SK-N-SH (cell line): ENCODE results near the gene ZHX3. TPM values are rescaled to one million over a fixed set of nuclear protein-coding genes. Genes with fewer than 3 reads are reported as not detected.
"Not testable (repeated sequence)": the region's sequence is repeated elsewhere in the genome, so short reads cannot be mapped to it uniquely, and the experiment has no call there.

Source experiments
- CTCF ChIA-PET: fragments of 300-600, 350-600 bp; formaldehyde crosslinking; extraction: SDS; loops from one replicate; lab custom pipeline; 2021; lab: Yijun Ruan, JAX
- POLR2A ChIA-PET: fragments of 350-600 bp; sonication (Branson Sonifier 250); formaldehyde crosslinking; extraction: SDS; loops from one replicate; lab custom pipeline; 2020; ENCODE audit warnings: antibody characterized with exemption, inconsistent platforms; lab: Yijun Ruan, JAX
- DNase-seq: peaks from one replicate; pipeline ENCODE4 v3.0.0; 2012
- H2AFZ ChIP-seq: fragments of 200-600 bp; sonication (generic); 2 replicates; pipeline ENCODE4 v1.8.1; 2016; ENCODE audit warnings: antibody characterized with exemption, mild to moderate bottlenecking, low read depth
- H3F3A ChIP-seq: fragments of 200-600 bp; sonication (generic); replicated peaks from 2 replicates; pipeline ENCODE3; 2016; ENCODE audit warnings: antibody characterized with exemption, mild to moderate bottlenecking; ENCODE audit not compliant: insufficient read depth
- H3K27ac ChIP-seq, 2 experiments: fragments of 200-500 bp in 1 of 2; fragments of 200-600 bp in 1 of 2; sonication (Bioruptor generic) in 1 of 2; sonication (generic), shearing (Covaris generic) in 1 of 2; 2 replicates each; pipeline versions ENCODE4 v1.5.1 to v1.6.1; 2014 to 2016; ENCODE audit warnings: low read depth in 2 of 2, inconsistent platforms in 1 of 2, low read length in 1 of 2, mild to moderate bottlenecking in 1 of 2, mixed read lengths in 1 of 2
- H3K27me3 ChIP-seq: fragments of 200-600 bp; sonication (generic), shearing (Covaris generic); 2 replicates; pipeline ENCODE4 v1.6.1; 2016; ENCODE audit warnings: mixed run types; ENCODE audit not compliant: insufficient read depth
- H3K36me3 ChIP-seq, 2 experiments: fragments of 200-500 bp in 1 of 2; fragments of 200-600 bp in 1 of 2; sonication (Bioruptor generic) in 1 of 2; sonication (generic) in 1 of 2; replicated peaks in 1 of 2; 2 replicates each; pipeline versions ENCODE3 to v1.5.1; 2014 to 2016; ENCODE audit warnings: low read length in 1 of 2, mild to moderate bottlenecking in 1 of 2; ENCODE audit not compliant: insufficient read depth in 2 of 2, control insufficient read depth in 1 of 2
- H3K4me1 ChIP-seq, 2 experiments: fragments of 200-500 bp in 1 of 2; fragments of 200-600 bp in 1 of 2; sonication (Bioruptor generic) in 1 of 2; sonication (generic), shearing (Covaris generic) in 1 of 2; 2 replicates each; pipeline versions ENCODE4 v1.5.1 to v1.6.1; 2014 to 2016; ENCODE audit warnings: low read depth in 1 of 2, low read length in 1 of 2, mixed run types in 1 of 2; ENCODE audit not compliant: insufficient read depth in 2 of 2, control insufficient read depth in 1 of 2
- H3K4me2 ChIP-seq: fragments of 200-600 bp; sonication (generic), shearing (Covaris generic); 2 replicates; pipeline ENCODE4 v1.6.1; 2017; ENCODE audit warnings: mixed run types
- H3K4me3 ChIP-seq, 2 experiments: fragments of 200-500 bp in 1 of 2; fragments of 200-600 bp in 1 of 2; sonication (Bioruptor generic) in 1 of 2; sonication (generic), shearing (Covaris generic) in 1 of 2; 2 replicates each; pipeline versions ENCODE4 v1.5.1 to v1.8.1; 2014 to 2016; ENCODE audit warnings: low read depth in 2 of 2, inconsistent platforms in 1 of 2, low read length in 1 of 2, mild to moderate bottlenecking in 1 of 2, mixed read lengths in 1 of 2, moderate library complexity in 1 of 2
- H3K79me2 ChIP-seq: fragments of 200-600 bp; sonication (generic); 2 replicates; pipeline ENCODE4 v1.8.1; 2017; ENCODE audit warnings: mild to moderate bottlenecking; ENCODE audit not compliant: insufficient read depth
- H3K9ac ChIP-seq: fragments of 200-600 bp; sonication (generic); 2 replicates; pipeline ENCODE4 v1.6.1; 2017; ENCODE audit warnings: mixed run types
- H3K9me2 ChIP-seq: fragments of 200-600 bp; sonication (generic); 2 replicates; pipeline ENCODE4 v1.6.1; 2017; ENCODE audit warnings: mixed run types
- H3K9me3 ChIP-seq: fragments of 200-600 bp; sonication (generic); 2 replicates; pipeline ENCODE4 v1.6.1; 2017; ENCODE audit warnings: mixed run types, mild to moderate bottlenecking, moderate library complexity
- H4K20me1 ChIP-seq: fragments of 200-600 bp; sonication (generic); 2 replicates; pipeline ENCODE4 v1.6.1; 2017; ENCODE audit warnings: mild to moderate bottlenecking, mixed run types; ENCODE audit not compliant: insufficient read depth
- CTCF ChIP-seq: fragments of 200-600 bp; sonication (generic); IDR thresholded peaks from 2 replicates; pipeline ENCODE4 v1.6.1; 2017; ENCODE audit warnings: antibody characterized with exemption, mild to moderate bottlenecking, moderate library complexity
- EP300 ChIP-seq, 2 experiments: IDR thresholded peaks; 2 replicates each; pipeline versions ENCODE4 v1.4.0 to v1.6.1; 2012; ENCODE audit warnings: borderline replicate concordance in 1 of 2, low read depth in 1 of 2, low read length in 1 of 2
- FOXJ3 ChIP-seq: sonication (generic); formaldehyde crosslinking; IDR thresholded peaks from 2 replicates; pipeline ENCODE4 v1.5.1; 2020; ENCODE audit warnings: mild to moderate bottlenecking, missing genetic modification reagents
- USF1 ChIP-seq: IDR thresholded peaks from 2 replicates; pipeline ENCODE4 v1.4.0; 2012; ENCODE audit warnings: low read depth, borderline replicate concordance
- USF2 ChIP-seq: fragments of 150-350 bp; IDR thresholded peaks from 2 replicates; pipeline ENCODE4 v1.6.1; 2017; ENCODE audit warnings: antibody characterized with exemption, low read length, low read depth, borderline replicate concordance
- WGBS: methylation state at CpG from one replicate; pipeline ENCODE4 v1.1.6; 2017; ENCODE audit warnings: low lambda C conversion rate; 5-methylcytosine and 5-hydroxymethylcytosine counted together
- polyA plus RNA-seq, 3 experiments: library from polyadenylated mRNA; depleted of rRNA; stranded (reverse); fragments of >200 nt; gene quantifications; 2 replicates each; pipeline ENCODE4 v1.2.3, GENCODE V29; 2012
- small RNA-seq, 7 experiments: library from RNA; depleted of rRNA; stranded (forward); fragments of <200 nt; gene quantifications; one replicate each; pipeline ENCODE3, GENCODE V24; 2012

The ZHX3 gene
- polyA plus RNA-seq, 1 of the 3 experiments (the other 2 are of a cell fraction) = 6.0 TPM

GRCh38 chr20:41132388-41132775, 185.1 kb downstream of the ZHX3 start:
- POLR2A ChIA-PET, H3K4me3 ChIP-seq, H3K9ac ChIP-seq, H3K79me2 ChIP-seq, H3K4me1 ChIP-seq, H3K36me3 ChIP-seq, H2AFZ ChIP-seq, H3K27me3 ChIP-seq, H4K20me1 ChIP-seq, H3K9me2 ChIP-seq, H3K27ac ChIP-seq, DNase-seq, H3K4me2 ChIP-seq, H3K9me3 ChIP-seq: not testable (repeated sequence)
- CTCF ChIA-PET = interaction anchor here (1.2 to 2.0 kb wide), 3 partner anchors 14 to 164 kb away, joined by 3 to 6 read pairs (median 3); no protein-coding TSS in a partner anchor
- peaks cover 19% of the 10 kb centered on the region for H3F3A ChIP-seq
- WGBS = 90% methylated on average over 9 of the region's 9 CpGs

GRCh38 chr20:41131594-41132387, 185.7 kb downstream of the ZHX3 start:
- H3K27ac ChIP-seq = no peak overlapping the region
- DNase-seq = no peak
- no peaks in the 10 kb centered on the region for H3K9me3 ChIP-seq
- no peak overlapping the region for H2AFZ ChIP-seq
- no peaks in the 10 kb centered on the region for H3K79me2 ChIP-seq
- H3K4me3 ChIP-seq = no peak overlapping the region
- H4K20me1 ChIP-seq = no peaks in the 10 kb centered on the region
- peaks cover 3 to 14% of the 10 kb centered on the region in 2 experiments for H3K36me3 ChIP-seq
- 86% methylated on average over 5 of the region's 5 CpGs for WGBS
- peaks cover 0 to 6% of the 10 kb centered on the region in 2 experiments; a peak in 1 of 4 replicates for H3K4me1 ChIP-seq
- POLR2A ChIA-PET = no interaction called here
- CTCF ChIA-PET = interaction anchor here (1.2 to 2.0 kb wide), 3 partner anchors 15 to 164 kb away, joined by 3 to 6 read pairs (median 3); no protein-coding TSS in a partner anchor
- peaks cover 19% of the 10 kb centered on the region for H3F3A ChIP-seq
- no peak overlapping the region for H3K9ac ChIP-seq
- no peak for TF ChIP-seq USF1
- no peak for TF ChIP-seq USF2
- no peak for TF ChIP-seq CTCF
- no peak for TF ChIP-seq FOXJ3 (CRISPR knock-in tag)
- TF ChIP-seq EP300 (IDR thresholded peaks at IDR 0.05; ENCODE audit: borderline replicate concordance in 1 of 2, low read depth in 1 of 2, low read length in 1 of 2) = no peak
- H3K9me2 ChIP-seq = no peaks in the 10 kb centered on the region
- no peak overlapping the region for H3K4me2 ChIP-seq
- H3K27me3 ChIP-seq = no peaks in the 10 kb centered on the region

Small RNA genes lying within 50 kb of the gene (small RNA-seq; reads per million reads assigned to genes)
- gene AL022394.1 (0 reads per million in 7 experiments), gene MIR6871 (0 to 0.43 (median 0) reads per million in 7 experiments), gene RN7SL615P (0 reads per million in 7 experiments)

Other genes with a start within 250 kb of the ZHX3 start
- gene PLCG1, start 180.2 kb downstream of the ZHX3 start, polyA plus RNA-seq (2012; rRNA removed) = 81.4 and 81.9 TPM in 2 replicates
- gene LPIN3, start 23.1 kb upstream of the ZHX3 start, polyA plus RNA-seq (2012; rRNA removed) = 0.21 and 0.34 TPM in 2 replicates
- gene EMILIN3, start 49.1 kb upstream of the ZHX3 start, polyA plus RNA-seq (2012; rRNA removed) = 0.02 and 0.08 TPM in 2 replicates